NCI-H69 (cell line): ENCODE data around the gene PNCK.

ENCODE experiments used
- DNase-seq: peaks from one replicate; lab custom pipeline; 2025; lab: John Stamatoyannopoulos, UW

PNCK gene

GRCh38 chrX:153659268-153659667, 14.3 kb downstream of the PNCK start:
- DNase-seq: no peak

DNA sequence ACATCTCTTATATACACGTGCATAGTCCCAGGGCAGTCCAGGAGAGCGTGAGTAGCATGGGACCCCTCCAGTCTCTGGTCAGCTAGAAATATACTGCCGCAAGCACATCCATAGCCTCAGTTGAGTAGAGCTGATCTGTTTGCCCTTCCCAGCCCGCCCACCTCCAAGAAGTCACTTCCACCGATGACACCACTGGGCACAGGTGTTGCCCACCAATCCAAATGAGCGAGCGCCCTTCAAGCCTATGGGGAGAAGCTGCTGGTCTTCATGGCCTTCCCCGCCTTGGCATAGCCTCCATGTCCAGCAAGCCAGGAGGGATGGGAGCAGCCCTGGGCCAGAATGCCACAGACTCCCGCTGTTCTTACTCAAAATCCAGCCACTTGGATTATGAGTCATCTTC, 16.5 kb downstream of the PNCK start:
- DNase-seq: no peak

DNA sequence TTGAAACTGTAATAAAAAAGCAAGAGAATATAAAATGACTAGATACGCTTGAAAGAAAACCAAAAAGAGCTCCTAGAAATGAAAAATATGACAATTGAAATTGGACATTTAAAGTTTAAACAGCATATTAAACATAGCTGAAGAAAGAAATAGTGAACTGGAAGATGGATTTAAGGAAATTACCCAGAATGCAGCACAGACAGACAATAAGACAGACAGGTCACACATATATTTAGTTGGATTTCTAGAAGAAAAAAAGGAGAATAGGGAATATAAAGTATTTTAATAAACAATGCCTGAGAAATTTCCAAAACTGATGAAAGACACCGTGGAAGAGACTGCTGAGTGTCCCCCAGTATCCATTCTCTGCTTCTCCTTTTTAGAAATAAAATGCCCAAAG, 20.1 kb downstream of the PNCK start:
- DNase-seq: no peak

DNA sequence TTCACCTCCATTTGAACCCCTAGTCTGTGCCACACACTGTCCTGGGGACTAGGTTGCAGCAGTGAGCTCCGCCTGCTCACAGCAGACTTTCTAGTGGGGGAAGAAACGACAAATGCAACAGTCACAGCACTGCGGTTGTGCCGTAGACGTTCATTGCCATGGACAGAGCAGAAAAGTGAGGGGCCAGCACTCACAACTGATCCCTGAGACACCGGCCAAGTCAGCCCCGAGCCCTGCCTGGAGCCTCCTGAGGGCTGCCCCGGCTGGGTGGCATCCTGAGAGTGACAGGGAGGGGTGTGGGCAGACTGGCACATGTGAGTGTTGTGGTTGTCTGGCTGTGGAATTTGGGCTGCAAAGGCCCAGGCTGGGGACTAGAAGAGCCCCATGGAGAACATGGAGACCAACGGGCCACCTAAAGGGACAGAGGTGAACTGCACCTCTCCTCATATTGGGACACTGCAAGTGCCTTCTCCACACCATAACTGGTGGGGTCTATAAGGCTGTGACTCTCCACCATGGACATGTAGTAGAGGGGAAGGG, 22.0 kb downstream of the PNCK start:
- no peak for DNase-seq

GRCh38 chrX:153650959-153651358, 22.7 kb downstream of the PNCK start:
- no peak for DNase-seq

- no peak for DNase-seq
These were observed 23.5 kb downstream of the PNCK start for GRCh38 chrX:153649915-153650782.

GRCh38 chrX:153649178-153649914, 24.3 kb downstream of the PNCK start:
- DNase-seq: peak; percentile 38

GRCh38 chrX:153648358-153649177, 25.0 kb downstream of the PNCK start:
- no peak for DNase-seq

DNA sequence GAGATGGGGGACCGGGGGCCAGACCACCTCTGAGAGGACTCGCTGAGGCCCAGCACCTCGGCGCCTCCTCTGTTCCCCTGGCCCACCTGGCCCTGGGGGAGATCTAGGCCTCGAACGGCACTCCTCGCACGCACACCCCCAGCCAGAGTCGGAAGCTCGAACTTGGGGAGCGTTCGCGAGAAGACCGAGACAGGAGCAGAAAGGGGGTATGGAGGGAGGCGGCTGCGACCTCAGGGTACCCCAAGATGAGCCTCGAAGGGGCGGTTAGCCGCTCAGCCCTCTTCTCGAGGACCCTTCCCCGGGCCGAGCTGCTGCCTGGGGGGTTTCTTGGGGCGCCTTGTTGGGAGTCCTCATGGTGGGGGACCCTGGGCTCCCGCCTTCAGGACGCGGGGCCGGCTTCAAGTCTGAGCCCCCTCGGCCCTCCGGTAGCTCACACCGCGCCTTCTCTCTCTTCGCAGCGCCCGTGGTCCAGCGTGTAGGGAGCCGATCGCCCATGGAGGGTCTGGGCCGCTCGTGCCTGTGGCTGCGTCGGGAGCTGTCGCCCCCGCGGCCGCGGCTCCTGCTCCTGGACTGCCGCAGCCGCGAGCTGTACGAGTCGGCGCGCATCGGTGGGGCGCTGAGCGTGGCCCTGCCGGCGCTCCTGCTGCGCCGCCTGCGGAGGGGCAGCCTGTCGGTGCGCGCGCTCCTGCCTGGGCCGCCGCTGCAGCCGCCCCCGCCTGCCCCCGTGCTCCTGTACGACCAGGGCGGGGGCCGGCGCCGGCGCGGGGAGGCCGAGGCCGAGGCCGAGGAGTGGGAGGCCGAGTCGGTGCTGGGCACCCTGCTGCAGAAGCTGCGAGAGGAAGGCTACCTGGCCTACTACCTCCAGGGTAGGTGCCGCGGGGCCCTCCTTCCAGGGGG, 25.9 kb downstream of the PNCK start:
- no peak for DNase-seq

DNA sequence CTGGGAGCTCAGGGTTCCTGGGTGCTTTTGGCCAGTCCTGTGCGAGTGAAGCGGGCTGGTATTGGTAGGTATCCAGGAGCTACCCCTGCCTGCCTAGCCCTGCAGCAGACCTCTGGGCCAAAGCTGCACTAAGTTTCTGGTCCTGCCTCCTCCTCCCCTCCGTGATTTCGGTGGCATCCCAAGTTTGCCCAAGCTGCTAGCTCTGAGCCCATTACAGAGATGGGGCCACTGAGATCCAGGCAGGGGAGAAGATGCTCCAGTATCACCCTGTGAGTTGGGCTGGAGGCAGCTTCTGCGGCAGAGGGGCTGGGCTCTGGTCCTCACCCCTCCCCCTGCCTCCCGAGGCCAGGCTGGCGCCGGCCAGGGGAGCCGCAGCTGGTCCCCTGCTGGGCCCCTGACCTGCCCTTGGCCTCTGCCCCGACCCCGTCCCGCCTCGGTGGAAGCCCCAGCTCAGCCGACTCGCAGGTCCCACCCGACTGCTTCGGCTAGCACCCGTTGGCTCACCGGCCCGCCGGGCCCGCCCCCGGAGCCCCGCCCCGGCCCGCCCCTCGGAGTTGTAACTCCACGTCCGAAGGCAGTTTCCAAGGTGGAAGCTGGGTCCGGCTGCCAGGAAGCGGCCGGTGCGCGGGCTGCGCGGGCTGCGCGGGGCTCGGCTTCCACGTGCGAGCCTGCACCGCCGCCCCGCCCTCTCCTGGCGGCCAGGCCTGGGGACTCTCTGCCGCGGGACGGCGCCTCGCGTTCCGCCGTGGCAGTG, 26.8 kb downstream of the PNCK start, which contains the start of gene DUSP9:
TSS of gene DUSP9 (plus strand) at position 584 of the 754 bp plus-strand sequence. CDS start 751 bp downstream, outside the sequence.
- peak; percentile 67 for DNase-seq

DNA sequence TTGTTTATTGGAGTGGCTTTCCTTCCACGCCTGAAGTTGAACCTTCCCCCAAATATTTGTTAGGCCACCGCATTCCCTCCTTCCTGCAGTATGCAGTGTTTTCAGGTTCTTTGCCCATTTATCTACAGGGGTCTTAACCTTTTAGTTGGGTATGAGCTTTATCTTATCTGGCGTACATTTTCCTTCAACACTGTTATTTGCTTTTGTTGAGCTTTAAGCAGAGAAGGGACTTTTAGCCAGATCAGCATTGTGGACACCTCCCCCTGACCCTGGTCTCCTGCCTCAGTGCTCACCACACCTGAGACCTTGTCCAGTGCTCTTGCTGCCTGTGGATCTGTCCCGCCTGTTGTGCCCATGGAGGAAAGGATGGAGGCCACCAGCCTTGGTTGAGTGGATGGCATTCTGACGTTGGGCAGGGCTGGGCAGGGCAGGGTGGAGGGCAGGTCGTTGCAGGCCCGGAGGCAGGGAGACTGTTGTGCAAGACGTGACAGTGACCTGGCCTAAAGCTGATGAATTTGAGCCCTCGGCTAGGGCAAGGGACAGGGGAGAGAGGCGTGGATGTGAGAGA, 27.6 kb downstream of the PNCK start:
- DNase-seq: no peak

GRCh38 chrX:153645151-153645550, 28.5 kb downstream of the PNCK start:
- no peak for DNase-seq

DNA sequence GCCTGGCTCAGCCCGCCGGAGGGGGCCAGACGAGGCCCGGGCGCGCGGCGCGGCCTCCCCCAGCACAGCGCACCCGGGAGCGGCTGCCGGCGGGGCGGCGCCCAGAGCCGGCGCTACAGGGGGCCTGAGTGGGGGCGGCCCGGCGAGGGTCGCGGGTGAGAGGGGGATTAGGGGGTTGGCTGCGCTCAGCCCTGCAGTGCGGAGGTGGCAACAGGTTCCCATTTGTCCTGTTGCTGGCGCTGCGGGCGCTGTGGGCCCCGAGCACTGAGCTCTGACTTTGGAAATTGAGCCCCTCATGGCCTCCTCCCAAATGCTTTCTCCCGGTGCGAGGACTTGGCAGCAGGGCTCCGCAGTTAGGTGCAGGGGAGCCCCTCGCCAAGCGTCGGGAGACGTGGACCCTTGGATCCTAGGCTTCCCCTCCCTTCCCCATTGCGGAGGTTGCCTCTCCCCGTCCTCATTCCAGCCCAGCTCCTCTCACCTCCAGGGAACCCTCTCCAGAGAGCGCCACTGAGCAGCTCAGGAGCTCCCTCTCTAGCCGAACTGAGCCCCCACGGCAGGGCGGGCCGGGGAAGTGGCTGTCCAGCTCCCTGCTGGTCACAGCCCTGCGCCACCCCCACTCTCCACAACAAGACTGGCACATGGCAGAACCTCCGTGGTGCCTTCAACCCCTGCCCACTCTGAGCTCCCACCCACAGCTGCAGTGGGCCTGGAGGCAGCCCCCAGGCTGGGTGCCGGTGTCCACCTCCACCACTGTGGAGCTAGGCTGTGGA, 29.1 kb downstream of the PNCK start:
- peak; percentile 34 for DNase-seq

GRCh38 chrX:153643431-153644351, 29.9 kb downstream of the PNCK start:
- DNase-seq: peak; percentile 49

- DNase-seq: peak; percentile 43
These were observed 30.8 kb downstream of the PNCK start for GRCh38 chrX:153642655-153643430.

GRCh38 chrX:153642051-153642654, 31.5 kb downstream of the PNCK start:
- DNase-seq: peak; percentile 64

DNA sequence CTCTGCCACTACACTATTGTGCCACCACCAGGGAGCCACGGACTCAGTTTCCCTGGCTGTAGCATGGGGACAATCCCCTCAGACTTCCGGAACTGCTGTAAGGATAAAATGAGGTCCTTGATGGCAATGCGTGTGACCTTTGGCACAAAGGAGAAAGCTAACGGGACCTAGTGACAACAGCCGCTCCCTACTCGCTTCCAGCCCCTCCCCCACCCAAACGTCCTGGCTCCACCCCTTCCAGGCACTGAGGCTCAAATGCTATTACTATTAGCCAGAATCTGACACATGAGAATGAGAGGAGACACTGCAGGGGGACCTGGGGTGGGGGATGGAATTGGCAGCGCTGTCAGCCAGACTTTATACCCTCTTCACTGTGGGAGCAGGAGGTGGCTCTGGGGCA, 32.0 kb downstream of the PNCK start:
- DNase-seq: no peak
